Activated CD8-positive, alpha-beta memory T cell treated with anti-CD3 and anti-CD28 coated beads, Interleukin-2, amount 50 U/mL, for 4 hours (primary cell): Measurements from ENCODE around the gene MAP4K2.
"Not testable (repeated sequence)": the region's sequence is repeated elsewhere in the genome, so short reads cannot be mapped to it uniquely, and the experiment has no call there.

Source experiments
- DNase-seq: peaks from one replicate; pipeline ENCODE4 v3.0.0-alpha.2; 2020

MAP4K2 gene

GRCh38 chr11:64838600-64839334 is 35.8 kb upstream of the MAP4K2 start:
- no peak for DNase-seq

DNA sequence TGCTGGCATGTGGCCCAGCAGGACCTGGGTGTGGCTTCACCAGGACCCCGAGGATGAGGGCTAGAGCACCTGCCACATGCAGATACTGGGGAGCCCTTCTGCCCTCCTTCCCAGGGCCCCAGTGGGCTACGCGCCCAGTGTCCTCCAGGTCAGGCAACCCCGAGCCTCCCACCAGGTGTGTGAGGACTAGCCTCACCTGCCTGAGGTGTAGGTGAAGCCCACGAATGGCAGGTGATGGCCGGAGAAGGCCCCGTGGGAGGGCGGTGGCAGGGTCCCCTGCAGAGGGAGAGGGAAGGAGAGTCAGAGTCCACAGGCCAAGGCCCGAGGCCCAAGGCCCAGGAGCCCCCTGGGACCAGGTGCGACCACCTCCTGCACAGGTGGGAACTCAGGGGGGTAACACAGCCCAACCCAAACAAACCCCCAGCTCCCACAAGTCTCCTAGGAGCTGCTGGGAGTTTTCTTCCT is 34.9 kb upstream of the MAP4K2 start:
- DNase-seq: no peak

GRCh38 chr11:64836448-64837072 is 33.5 kb upstream of the MAP4K2 start:
- DNase-seq: no peak

- no peak for DNase-seq
Measured at GRCh38 chr11:64835616-64836447, 32.8 kb upstream of the MAP4K2 start.

- DNase-seq: no peak
Measured at GRCh38 chr11:64834723-64835615, 32.0 kb upstream of the MAP4K2 start.

DNA sequence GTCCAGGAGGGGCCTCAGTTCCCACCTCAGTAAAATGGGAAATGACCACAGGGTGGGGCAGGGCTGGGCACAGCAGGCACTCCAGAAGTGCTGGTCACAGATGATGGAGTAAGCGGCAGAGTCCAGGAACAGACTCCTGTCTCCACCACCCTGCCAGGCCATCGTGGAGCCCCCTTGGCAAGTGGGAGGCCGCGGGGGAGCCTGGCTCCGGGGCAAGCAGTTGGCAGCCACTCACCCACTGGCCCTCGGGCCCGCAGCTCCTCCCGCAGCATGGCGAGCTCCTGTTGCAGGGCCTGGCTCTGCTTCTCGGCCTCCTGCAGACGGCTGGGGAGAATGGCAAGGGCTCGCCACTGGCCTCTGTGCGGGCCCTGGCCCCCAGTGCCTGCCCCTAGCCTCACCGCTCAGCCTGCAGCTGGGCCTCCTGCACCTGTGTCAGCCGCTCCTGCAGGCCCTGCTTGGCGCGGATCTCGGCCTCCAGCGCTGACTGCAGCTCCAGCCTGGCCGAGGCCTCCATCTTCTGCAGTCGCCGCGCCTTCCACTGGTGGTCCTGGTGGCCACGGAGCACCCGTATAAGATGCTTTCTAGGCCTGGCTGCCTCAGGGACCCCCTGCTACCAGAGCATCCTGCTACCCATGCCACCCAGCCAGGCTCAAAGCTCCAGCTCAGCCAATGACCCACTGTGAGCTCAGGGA is 31.2 kb upstream of the MAP4K2 start:
- DNase-seq: no peak

DNA sequence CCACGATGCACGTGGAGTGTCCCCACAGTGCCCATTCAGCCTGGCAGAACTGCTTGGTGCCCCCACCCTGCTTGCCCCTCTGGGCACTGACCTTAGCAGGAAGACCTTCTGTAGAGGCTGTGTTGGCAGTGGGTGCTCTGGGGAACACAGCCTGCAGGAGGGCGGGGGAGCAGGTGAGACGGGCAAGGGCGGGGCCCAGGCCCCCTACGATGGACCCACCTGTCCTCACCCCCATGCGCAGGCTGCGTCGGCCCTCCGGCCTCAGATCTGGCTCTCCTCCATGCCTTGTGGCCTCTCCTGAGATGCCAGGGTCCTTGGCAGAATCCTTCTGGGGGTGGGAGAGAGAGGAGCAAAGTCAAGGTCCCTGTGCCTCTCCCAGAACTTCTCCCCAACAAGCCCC is 30.5 kb upstream of the MAP4K2 start:
- DNase-seq: no peak

- no peak for DNase-seq
Measured at GRCh38 chr11:64833198-64833502, 30.1 kb upstream of the MAP4K2 start.

DNA sequence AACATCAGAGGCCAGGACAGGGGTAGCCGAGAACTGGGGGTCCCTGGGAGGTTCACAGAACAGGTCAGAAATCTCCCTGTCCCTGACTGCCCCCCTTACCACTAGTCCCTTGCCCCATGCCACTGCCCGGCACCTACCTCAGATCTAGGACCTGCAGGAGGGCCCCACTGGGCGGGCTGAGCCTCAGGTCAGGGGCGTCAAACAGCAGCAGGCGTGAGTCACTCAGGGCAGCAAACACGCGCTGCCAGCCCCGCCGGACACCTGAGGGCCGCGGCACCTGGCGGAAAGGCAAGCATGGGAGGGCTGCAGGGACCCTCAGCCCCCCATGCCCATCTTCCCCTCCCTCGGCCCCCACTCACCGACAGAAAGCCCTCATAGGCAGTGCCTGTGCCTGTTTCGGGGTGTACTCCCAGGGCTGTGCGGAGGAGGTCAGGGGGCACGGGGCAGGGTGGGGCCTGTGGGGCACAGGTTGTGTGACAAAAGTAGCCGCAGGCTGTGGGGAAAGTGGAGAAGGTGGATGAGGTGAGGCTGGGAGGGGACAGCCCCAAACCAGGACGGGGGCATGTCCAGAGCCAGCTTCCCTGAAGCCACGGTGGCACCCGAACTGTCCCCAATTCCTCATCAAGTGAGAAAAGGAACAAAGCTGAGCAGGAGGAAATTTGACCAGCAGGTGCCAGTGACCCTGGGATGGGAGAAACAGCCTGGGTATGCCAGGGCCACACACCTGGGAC is 29.6 kb upstream of the MAP4K2 start:
- DNase-seq: no peak

DNA sequence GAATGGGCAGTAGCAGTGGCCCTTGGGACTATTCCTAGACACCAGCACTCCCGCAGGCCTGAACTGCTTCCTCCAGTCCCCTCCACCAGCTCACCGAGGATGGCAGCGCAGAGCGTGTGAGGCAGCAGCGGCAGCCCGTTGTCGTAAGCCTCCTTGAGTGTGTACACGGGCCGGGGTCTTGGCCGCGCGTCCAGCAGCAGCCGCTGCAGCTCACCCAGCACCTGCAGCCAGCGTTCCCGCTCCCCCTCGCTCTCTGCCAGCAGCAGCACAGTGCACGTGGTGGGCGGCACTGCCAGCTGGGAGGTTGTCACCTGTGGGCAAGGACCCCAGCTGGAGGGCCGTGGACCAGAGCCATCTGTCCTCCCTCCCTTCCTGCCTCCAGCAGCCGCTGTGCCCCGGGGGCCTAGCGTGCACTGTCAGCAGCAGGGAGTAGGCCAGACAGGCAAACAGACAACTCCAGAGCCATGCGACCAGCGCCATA is 28.4 kb upstream of the MAP4K2 start:
- DNase-seq: no peak

- DNase-seq: no peak
Measured at GRCh38 chr11:64829536-64830251, 26.7 kb upstream of the MAP4K2 start.

DNA sequence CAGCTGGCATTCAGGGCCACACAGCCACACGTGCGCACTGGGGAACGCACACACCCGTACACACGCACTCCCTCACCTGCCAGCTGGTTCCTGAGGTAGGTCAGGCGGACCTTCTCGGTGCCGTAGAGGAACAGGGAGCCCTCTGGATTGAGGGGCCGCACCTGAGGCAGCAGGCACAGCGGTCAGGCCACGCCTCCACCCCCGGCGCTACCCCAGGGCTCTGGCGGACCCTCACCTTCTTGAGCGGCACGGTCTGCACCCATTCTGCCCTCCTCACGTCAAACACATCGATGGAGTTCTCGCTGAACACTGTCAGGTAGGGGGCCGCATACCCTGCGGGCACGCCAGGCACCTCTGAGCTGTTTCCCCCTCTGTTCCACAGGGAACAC is 24.4 kb upstream of the MAP4K2 start:
- DNase-seq: no peak

- DNase-seq: no peak
Measured at GRCh38 chr11:64826578-64827450, 23.8 kb upstream of the MAP4K2 start.

GRCh38 chr11:64826062-64826461 is 23.0 kb upstream of the MAP4K2 start:
- no peak for DNase-seq

DNA sequence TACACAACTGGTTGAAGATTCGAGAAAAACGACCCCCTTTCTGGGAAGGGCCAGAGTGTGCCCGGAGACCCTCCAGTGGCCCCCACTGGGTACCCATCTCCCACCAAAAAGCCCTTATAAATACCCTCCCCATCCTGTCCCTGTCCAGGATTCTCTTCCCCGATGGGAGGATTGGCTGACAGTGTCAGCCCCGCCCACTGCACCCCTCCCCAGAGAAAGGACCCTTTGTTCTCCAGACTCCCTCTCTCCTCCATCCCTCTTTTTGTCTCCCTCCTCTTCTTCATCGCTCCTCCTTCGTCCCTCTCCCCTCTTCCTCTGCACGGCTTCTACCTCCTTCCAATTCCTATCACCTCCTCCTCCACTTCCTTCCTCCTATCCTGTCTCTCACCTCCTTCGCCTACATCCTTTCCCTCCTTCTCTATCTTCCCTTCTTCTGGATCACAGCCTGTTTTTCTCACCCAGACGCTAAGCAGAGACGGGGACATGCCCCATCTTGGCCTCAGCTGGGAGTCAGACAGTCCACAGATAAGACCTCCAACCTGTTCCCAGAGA is 20.6 kb upstream of the MAP4K2 start:
- DNase-seq: no peak

GRCh38 chr11:64817476-64817875 is 14.5 kb upstream of the MAP4K2 start:
- no peak for DNase-seq

GRCh38 chr11:64815433-64815832 is 12.4 kb upstream of the MAP4K2 start:
- DNase-seq: not testable (repeated sequence)

GRCh38 chr11:64814712-64815187 is 11.7 kb upstream of the MAP4K2 start:
- no peak for DNase-seq

GRCh38 chr11:64813826-64814225 is 10.8 kb upstream of the MAP4K2 start:
- DNase-seq: no peak
